ENCODE data around the gene BANK1. TPM values are rescaled to one million over a fixed set of nuclear protein-coding genes. Genes with fewer than 3 reads are reported as not detected.

BANK1 gene
- total and polyA plus RNA-seq, 10 of the 15 experiments (the other 5 are each of a cell fraction or from before 2014, with no cell fraction given): 0.13 to 2.1 (median 0.42) TPM

GRCh38 chr4:101790521-101791181, at the start of gene BANK1 (continued):
- TF ChIP-seq MXI1 (IDR thresholded peaks at IDR 0.05; ENCODE audit: low read depth, low read length) (no peak), JUND (IDR thresholded peaks at IDR 0.05; ENCODE audit: low read depth, low read length) (no peak), ATF3 (IDR thresholded peaks at IDR 0.05; ENCODE audit: borderline replicate concordance, extremely low read depth, low read depth, low read length) (no peak), WRNIP1 (IDR thresholded peaks at IDR 0.05; ENCODE audit: borderline replicate concordance, low read depth, low read length) (no peak), BMI1 (IDR thresholded peaks at IDR 0.05; ENCODE audit: borderline replicate concordance) (peak; percentile 75), CREM (IDR thresholded peaks at IDR 0.05; ENCODE audit: low read depth) (peak; percentile 80), SMAD1 (IDR thresholded peaks at IDR 0.05; ENCODE audit: low read depth, partially characterized antibody) (no peak), SP1 (IDR thresholded peaks at IDR 0.05; ENCODE audit: low read depth, low read length) (peak; percentile 35), NFYB (IDR thresholded peaks at IDR 0.05; ENCODE audit: insufficient read depth, low read depth, low read length) (no peak), CREB1 (IDR thresholded peaks at IDR 0.05; ENCODE audit: low read depth) (0 out of 2 replicates have a peak, but pooled peaks have one; percentile 52), SUPT20H (IDR thresholded peaks at IDR 0.05; ENCODE audit: borderline replicate concordance, control insufficient read depth, low read depth, low read length) (no peak), IKZF1 (conservative IDR thresholded peaks at IDR 0.05) (peak; percentile 99), SMARCA5 (IDR thresholded peaks at IDR 0.05) (peak; percentile 58; the same call in 1 of the 2 replicates), BACH1 (IDR thresholded peaks at IDR 0.05; ENCODE audit: borderline replicate concordance) (peak; percentile 94), ETV6 (conservative IDR thresholded peaks at IDR 0.05 in 1 of 2, IDR thresholded peaks at IDR 0.05 in 1 of 2; ENCODE audit: borderline replicate concordance in 1 of 2, low read depth in 1 of 2) (peak in 1 of 2 experiments; percentile 92; a peak in 2 of 4 replicates), POLR2AphosphoS5 (IDR thresholded peaks at IDR 0.05; ENCODE audit: low read length) (no peak), ZNF217 (IDR thresholded peaks at IDR 0.05) (peak; percentile 96)
- TF ChIP-seq, protein P1, sequence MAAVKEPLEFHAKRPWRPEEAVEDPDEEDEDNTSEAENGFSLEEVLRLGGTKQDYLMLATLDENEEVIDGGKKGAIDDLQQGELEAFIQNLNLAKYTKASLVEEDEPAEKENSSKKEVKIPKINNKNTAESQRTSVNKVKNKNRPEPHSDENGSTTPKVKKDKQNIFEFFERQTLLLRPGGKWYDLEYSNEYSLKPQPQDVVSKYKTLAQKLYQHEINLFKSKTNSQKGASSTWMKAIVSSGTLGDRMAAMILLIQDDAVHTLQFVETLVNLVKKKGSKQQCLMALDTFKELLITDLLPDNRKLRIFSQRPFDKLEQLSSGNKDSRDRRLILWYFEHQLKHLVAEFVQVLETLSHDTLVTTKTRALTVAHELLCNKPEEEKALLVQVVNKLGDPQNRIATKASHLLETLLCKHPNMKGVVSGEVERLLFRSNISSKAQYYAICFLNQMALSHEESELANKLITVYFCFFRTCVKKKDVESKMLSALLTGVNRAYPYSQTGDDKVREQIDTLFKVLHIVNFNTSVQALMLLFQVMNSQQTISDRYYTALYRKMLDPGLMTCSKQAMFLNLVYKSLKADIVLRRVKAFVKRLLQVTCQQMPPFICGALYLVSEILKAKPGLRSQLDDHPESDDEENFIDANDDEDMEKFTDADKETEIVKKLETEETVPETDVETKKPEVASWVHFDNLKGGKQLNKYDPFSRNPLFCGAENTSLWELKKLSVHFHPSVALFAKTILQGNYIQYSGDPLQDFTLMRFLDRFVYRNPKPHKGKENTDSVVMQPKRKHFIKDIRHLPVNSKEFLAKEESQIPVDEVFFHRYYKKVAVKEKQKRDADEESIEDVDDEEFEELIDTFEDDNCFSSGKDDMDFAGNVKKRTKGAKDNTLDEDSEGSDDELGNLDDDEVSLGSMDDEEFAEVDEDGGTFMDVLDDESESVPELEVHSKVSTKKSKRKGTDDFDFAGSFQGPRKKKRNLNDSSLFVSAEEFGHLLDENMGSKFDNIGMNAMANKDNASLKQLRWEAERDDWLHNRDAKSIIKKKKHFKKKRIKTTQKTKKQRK (IDR thresholded peaks at IDR 0.05; ENCODE audit: low read depth, low read length): no peak
- TF ChIP-seq, protein P2, sequence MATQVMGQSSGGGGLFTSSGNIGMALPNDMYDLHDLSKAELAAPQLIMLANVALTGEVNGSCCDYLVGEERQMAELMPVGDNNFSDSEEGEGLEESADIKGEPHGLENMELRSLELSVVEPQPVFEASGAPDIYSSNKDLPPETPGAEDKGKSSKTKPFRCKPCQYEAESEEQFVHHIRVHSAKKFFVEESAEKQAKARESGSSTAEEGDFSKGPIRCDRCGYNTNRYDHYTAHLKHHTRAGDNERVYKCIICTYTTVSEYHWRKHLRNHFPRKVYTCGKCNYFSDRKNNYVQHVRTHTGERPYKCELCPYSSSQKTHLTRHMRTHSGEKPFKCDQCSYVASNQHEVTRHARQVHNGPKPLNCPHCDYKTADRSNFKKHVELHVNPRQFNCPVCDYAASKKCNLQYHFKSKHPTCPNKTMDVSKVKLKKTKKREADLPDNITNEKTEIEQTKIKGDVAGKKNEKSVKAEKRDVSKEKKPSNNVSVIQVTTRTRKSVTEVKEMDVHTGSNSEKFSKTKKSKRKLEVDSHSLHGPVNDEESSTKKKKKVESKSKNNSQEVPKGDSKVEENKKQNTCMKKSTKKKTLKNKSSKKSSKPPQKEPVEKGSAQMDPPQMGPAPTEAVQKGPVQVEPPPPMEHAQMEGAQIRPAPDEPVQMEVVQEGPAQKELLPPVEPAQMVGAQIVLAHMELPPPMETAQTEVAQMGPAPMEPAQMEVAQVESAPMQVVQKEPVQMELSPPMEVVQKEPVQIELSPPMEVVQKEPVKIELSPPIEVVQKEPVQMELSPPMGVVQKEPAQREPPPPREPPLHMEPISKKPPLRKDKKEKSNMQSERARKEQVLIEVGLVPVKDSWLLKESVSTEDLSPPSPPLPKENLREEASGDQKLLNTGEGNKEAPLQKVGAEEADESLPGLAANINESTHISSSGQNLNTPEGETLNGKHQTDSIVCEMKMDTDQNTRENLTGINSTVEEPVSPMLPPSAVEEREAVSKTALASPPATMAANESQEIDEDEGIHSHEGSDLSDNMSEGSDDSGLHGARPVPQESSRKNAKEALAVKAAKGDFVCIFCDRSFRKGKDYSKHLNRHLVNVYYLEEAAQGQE (IDR thresholded peaks at IDR 0.05; ENCODE audit: low read depth, low read length): no peak

All from GM12878 (cell line).